Measurements from ENCODE around the gene TSHZ2. TPM values are rescaled to one million over a fixed set of nuclear protein-coding genes. Genes with fewer than 3 reads are reported as not detected.

TSHZ2 gene
- polyA plus RNA-seq, 1 donor from 2014 or later: 4.6 TPM

GRCh38 chr20:53533500-53533899 is 561.3 kb downstream of the TSHZ2 start:
- Histone ChIP-seq H3K79me2 (replicated peaks; ENCODE audit: insufficient read depth, low read length) (no peaks in the 10 kb centered on the region), H3K36me3 (ENCODE audit: insufficient read depth, low read length) (no peaks in the 10 kb centered on the region), H2AFZ (ENCODE audit: low read depth, low read length) (no peak overlapping the region), H3K27ac (ENCODE audit: low read length) (no peak overlapping the region), H3K27me3 (ENCODE audit: insufficient read depth, low read depth, low read length) (no peaks in the 10 kb centered on the region), H3K4me2 (ENCODE audit: low read length) (no peak overlapping the region), H3K9ac (ENCODE audit: low read length) (no peak overlapping the region), H3K9me3 (ENCODE audit: low read length) (no peaks in the 10 kb centered on the region), H4K20me1 (ENCODE audit: insufficient read depth) (no peaks in the 10 kb centered on the region), H3K9me2 (ENCODE audit: insufficient read depth, low read length) (no peaks in the 10 kb centered on the region), H3K4me3 (ENCODE audit: low read length) (no peak overlapping the region), H3F3A (ENCODE audit: insufficient read depth, low read length, poor library complexity, severe bottlenecking) (no peaks in the 10 kb centered on the region)
- TF ChIP-seq EP300 (conservative IDR thresholded peaks at IDR 0.05; ENCODE audit: poor library complexity, severe bottlenecking) (no peak), EZH2 (IDR thresholded peaks at IDR 0.05; ENCODE audit: borderline replicate concordance, insufficient read depth, low read length, poor library complexity, severe bottlenecking) (no peak), MXI1 (conservative IDR thresholded peaks at IDR 0.05; ENCODE audit: poor library complexity, severe bottlenecking) (no peak), RAD21 (conservative IDR thresholded peaks at IDR 0.05) (no peak), SMC3 (conservative IDR thresholded peaks at IDR 0.05; ENCODE audit: poor library complexity) (no peak), TAF1 (IDR thresholded peaks at IDR 0.05; ENCODE audit: low read depth) (no peak), REST (IDR thresholded peaks at IDR 0.05; ENCODE audit: borderline replicate concordance) (no peak), POLR2AphosphoS5 (IDR thresholded peaks at IDR 0.05) (no peak), CTCF (IDR thresholded peaks at IDR 0.05; ENCODE audit: poor library complexity, severe bottlenecking) (no peak)

- H2AFZ ChIP-seq (ENCODE audit: low read depth, low read length): no peak overlapping the region
- H3K9me2 ChIP-seq (ENCODE audit: insufficient read depth, low read length): no peaks in the 10 kb centered on the region
- no peaks in the 10 kb centered on the region for H3F3A ChIP-seq (ENCODE audit: insufficient read depth, low read length, poor library complexity, severe bottlenecking)
- TF ChIP-seq RAD21 (conservative IDR thresholded peaks at IDR 0.05): no peak
- TF ChIP-seq POLR2AphosphoS5 (IDR thresholded peaks at IDR 0.05): no peak
- no peak for TF ChIP-seq EZH2 (IDR thresholded peaks at IDR 0.05; ENCODE audit: borderline replicate concordance, insufficient read depth, low read length, poor library complexity, severe bottlenecking)
- no peak for TF ChIP-seq SMC3 (conservative IDR thresholded peaks at IDR 0.05; ENCODE audit: poor library complexity)
- no peak for TF ChIP-seq TAF1 (IDR thresholded peaks at IDR 0.05; ENCODE audit: low read depth)
- TF ChIP-seq CTCF (IDR thresholded peaks at IDR 0.05; ENCODE audit: poor library complexity, severe bottlenecking): no peak
- no peak for TF ChIP-seq MXI1 (conservative IDR thresholded peaks at IDR 0.05; ENCODE audit: poor library complexity, severe bottlenecking)
- TF ChIP-seq EP300 (conservative IDR thresholded peaks at IDR 0.05; ENCODE audit: poor library complexity, severe bottlenecking): no peak
- no peak for TF ChIP-seq REST (IDR thresholded peaks at IDR 0.05; ENCODE audit: borderline replicate concordance)
- H3K9ac ChIP-seq (ENCODE audit: low read length): no peak overlapping the region
- no peaks in the 10 kb centered on the region for H4K20me1 ChIP-seq (ENCODE audit: insufficient read depth)
- no peak overlapping the region for H3K4me2 ChIP-seq (ENCODE audit: low read length)
- H3K27me3 ChIP-seq (ENCODE audit: insufficient read depth, low read depth, low read length): no peaks in the 10 kb centered on the region
- H3K27ac ChIP-seq (ENCODE audit: low read length): no peak overlapping the region
- H3K79me2 ChIP-seq (replicated peaks; ENCODE audit: insufficient read depth, low read length): no peaks in the 10 kb centered on the region
- no peaks in the 10 kb centered on the region for H3K36me3 ChIP-seq (ENCODE audit: insufficient read depth, low read length)
- H3K9me3 ChIP-seq (ENCODE audit: low read length): no peaks in the 10 kb centered on the region
- H3K4me3 ChIP-seq (ENCODE audit: low read length): no peak overlapping the region
Measured at GRCh38 chr20:53534037-53534436, 561.9 kb downstream of the TSHZ2 start.
